ENCODE results near the gene UBL3.

UBL3 gene, protein sequence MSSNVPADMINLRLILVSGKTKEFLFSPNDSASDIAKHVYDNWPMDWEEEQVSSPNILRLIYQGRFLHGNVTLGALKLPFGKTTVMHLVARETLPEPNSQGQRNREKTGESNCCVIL

DNA sequence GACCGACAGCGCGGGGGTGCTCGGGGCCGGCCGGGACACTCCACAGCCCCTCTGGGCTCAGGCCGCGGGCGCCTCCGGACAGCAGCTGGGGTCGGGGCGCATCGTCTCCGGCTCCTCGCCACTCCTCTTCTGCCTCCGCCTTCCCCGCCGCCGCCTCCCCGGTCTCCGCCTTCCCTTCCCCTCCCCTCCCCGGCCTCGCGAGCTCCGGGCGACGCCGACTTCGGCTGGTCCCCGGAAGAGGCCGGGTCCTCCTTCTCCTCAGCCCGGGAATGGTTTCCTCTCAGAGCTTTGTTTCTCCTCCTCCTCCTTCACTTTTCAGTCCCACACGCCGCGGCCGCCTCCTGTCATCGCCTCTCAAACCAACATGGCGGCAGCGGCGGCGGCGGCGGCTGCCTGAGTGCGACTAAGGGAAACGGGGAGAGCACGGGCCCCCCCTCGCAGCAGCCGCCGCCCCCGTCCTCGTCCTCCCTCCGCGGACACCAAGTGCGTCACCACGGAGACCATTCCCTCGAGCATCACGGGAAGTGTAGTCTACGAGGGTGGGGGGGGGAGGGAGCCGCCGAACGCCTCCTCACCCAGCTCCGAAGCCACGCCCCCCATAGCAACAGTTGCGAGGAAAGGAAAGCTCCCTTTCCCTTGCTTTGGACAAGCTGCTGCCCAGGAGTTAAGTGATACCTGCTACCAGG, at the start of gene UBL3:
Gene UBL3 (minus strand): TSS at position 405 of the 686 bp plus-strand sequence. CDS start 1,079 bp downstream, outside the sequence.
- peak; percentile 77 to 86 (median 83) for DNase-seq (ENCODE audit: low read depth in 3 of 3, low spot score in 1 of 3)

DNA sequence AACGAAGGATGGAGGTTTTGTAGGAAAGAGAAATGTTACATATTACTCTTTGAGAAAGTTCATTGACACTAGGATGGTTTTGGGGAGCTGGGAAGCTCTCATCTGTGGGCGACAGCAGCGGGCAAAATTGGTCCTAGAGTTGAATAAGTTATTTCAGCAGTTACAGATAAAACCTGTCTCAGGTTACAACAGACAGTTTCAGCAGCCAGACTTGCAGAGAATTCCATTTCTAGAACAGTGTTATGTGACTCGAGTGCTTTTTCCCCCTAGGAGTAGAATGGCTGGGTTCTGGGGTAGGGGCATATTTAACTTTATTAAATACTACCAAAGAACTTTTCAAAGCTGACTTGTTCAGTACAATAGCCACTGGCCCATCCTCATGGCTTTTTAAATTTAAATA, 46.7 kb upstream of the UBL3 start:
- DNase-seq (ENCODE audit: low read depth in 3 of 3, low spot score in 1 of 3) = no peak

DNA sequence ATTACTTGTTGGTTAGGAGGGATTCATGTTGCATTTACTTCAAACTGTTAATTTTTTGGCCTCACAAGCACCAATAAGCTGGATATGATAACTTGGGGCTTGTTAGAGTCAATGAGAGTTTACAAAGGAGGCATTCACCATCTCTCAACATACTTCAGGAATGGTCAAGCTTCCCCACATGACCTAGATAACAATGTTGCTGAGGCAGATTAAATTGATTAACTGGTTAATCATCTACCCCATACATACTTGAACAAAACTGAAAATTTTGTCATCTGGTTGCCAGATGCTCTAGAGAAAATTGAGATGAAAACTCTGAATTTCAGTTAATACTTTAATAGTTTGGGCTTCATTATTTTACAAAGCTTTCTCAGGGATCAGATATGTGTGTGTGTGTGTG, 43.0 kb upstream of the UBL3 start:
- no peak for DNase-seq (ENCODE audit: low read depth in 3 of 3, low spot score in 1 of 3)

DNA sequence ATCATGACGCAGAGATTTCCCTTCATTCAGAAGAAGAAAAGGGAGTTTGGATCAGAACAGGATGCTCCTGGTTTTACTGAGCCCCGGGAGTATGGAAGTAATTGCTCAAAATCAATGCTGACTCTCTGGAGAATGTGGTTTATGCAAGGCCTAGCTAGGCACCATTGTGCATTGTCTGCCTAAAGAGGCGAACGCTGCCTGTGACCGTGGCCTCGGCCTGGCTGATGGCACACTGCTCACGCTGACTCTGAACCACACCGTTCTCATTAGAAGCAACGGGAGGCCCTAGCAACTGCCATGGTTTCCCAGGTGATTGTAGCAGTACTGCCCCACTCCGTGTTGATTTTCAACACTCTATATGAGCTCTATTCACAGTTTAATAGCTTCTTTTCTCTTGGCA, 41.7 kb upstream of the UBL3 start:
- no peak for DNase-seq (ENCODE audit: low read depth in 3 of 3, low spot score in 1 of 3)

DNA sequence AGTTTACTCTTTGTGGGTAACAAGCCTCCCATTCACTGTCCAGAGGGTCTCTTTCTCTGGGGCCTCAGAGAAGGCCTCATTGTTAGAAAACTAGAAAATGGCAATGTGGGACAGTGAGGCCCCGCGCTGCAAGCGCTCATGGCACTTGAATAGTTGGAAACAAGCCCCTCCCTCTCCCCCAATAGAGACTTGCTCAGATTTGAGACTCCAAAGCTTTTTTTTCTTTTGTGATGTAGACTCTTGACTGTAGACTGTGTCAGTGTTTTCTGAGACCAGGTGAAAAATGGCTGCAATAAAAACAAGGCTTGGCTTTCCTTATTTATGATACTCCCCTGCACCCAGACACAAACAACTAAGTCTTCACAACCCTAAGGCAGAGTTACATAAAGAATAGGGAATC, 38.7 kb upstream of the UBL3 start:
- DNase-seq (ENCODE audit: low read depth in 3 of 3, low spot score in 1 of 3) = no peak

DNA sequence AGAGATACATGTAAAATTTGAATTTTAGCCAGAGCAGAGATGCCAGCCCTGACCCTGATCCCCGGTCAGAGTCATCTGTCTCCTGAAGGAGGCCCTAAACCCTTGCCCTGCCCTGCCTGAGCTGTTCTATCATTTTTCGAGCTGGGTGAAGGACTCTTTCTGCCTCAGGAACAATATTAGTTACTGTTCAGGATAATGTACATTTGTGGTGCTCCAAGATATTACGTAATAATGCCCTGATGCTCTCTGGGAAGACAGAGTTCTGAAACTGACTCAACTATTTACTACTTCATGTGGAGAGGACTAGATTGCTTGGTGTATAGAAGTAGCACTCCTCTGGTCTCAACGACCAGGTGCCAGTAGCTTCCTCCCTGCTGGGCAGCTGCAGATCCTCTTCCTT, 37.9 kb upstream of the UBL3 start:
- no peak for DNase-seq (ENCODE audit: low read depth in 3 of 3, low spot score in 1 of 3)

DNA sequence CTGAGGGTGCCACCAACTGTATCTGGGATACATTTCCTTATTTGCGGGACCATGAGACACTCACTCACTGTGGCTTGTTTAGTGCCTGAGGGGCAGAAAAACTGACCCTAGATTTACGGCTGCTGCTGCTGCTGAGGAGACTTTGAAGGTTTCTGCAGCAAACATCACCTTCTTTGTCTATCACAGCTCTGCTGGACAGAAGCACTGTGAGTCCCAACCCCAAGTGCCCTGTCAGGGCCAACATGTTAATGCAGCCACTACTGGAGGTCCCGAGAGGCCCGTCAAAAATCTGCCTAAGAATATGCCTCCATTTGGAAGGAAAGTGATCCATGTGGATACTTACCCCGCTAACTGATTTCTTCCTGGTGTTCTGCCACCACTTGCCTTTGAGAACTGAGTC, 37.3 kb upstream of the UBL3 start:
- DNase-seq (ENCODE audit: low read depth in 3 of 3, low spot score in 1 of 3) = no peak

DNA sequence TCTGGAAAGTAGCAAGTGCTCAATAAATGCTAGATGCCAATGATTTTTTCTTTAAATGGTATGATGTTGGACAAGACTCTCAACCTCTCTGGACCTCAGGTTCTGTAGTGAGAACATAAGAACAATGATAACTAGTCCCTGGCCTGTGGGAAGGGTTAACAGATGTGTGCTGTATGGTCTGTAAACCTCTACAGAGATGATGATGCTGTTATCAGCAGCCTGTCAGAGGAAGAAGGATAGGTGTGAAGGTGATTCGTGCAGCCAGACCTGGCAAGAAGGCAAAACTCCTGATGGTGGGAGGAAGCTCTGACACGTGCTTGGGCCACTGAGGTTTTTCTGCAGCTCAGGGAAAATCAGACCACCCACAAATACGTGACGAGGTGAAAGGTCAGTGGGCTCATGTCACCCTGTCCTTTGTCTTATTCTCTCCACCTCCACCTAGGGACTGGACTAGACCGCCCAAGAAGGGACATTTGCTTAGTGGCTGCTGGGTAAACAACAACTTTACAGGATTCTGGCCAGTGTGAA, 36.7 kb upstream of the UBL3 start:
- DNase-seq (ENCODE audit: low read depth in 3 of 3, low spot score in 1 of 3) = no peak

DNA sequence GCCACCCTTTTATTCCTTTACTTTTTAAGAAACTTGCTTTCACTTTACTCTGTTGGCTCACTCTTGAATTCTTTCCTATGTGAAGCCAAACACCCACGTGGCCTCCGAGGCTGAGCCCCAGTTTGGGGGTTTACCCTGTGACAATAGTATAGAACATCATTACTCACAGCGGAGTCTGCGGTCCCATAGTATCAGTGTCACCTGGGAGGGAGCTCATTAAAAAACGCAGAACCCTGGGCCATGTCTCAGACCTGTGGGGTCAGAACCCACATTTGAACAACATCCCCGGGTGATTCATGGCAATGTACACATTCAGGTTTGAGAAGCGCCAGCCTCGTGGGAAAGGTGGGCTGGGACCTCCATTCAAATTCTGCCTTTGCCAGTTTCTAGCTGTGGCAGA, 36.0 kb upstream of the UBL3 start:
- no peak for DNase-seq (ENCODE audit: low read depth in 3 of 3, low spot score in 1 of 3)

DNA sequence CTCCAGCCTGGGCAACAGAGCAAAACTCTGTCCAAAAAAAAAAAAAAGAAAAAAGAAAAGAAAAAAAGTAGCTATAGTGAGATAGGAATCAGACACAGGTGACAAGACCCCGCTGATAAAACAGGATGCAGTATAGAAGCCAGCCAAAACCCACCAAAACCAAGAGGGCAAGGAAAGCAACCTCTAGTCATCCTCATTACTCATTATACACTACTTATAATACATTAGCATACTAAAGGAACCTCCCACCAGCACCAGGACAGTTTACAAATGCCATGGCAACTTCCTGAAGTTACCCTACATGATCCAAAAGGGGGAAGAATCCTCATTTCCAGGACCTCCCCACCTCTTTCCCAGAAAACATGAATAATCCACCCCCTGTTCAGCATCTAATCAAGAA, 35.6 kb upstream of the UBL3 start:
- no peak for DNase-seq (ENCODE audit: low read depth in 3 of 3, low spot score in 1 of 3)

DNA sequence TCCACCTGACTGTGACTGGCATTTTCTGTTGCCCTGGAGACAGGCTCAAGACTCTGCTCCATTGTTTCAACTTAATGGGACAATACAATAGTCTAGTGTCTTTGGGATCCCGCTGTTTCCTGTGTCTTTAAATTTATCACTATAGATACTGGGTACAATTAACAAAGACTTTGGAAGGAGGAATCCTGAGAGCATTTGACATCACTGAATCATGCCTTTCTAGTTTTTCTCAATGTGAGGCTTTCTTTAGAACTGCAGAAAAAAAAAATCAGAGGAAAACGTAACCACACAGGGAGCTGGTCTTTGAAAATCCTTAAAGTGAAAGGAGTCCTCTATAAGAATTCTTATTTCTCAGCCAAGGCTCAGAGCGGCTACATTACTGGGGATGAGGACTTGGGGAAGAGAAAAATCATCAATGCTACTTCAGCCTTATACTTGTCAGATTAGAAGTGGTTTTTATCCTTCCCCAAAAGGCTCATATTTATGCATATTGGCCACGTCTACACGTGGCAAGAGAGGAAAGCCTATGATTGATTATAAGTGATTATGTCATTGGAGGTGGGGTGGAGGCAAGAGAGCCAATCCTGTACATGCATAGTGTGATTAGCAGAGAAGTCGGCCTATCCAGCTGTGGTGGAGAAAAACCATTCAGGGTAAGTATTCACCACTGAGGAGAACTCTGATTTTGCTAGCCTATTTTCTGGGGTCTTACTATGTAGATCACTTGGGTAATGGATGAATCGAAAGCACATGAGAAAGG, 34.4 kb upstream of the UBL3 start:
- DNase-seq (ENCODE audit: low read depth in 3 of 3, low spot score in 1 of 3) = no peak

DNA sequence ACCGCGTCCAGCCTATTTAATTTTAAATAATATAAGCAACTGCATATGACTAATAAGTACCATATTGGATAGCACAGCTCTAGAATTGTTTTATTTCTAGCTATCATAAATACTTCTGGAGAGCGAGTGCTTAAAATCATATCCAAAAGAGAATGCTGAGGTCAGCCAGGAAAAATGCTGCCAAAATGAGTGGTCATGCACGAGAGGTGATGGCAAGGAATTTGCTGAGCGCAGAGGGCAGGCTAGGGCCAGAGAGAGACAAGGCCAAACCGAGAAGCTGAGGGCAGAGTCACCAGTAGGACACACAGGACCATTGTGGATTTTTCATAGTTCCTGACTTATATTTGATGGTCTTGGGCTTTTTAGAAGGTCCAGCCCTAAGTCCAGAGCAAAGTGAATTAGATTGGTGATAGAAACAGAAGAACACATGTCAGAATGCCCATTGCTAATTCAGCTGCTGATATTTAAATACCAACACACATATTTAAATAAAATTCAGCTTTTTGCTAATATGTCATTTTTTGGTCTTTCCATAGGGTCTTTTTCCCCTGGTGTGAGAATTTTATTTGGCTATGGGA, 33.6 kb upstream of the UBL3 start:
- no peak for DNase-seq (ENCODE audit: low read depth in 3 of 3, low spot score in 1 of 3)

DNA sequence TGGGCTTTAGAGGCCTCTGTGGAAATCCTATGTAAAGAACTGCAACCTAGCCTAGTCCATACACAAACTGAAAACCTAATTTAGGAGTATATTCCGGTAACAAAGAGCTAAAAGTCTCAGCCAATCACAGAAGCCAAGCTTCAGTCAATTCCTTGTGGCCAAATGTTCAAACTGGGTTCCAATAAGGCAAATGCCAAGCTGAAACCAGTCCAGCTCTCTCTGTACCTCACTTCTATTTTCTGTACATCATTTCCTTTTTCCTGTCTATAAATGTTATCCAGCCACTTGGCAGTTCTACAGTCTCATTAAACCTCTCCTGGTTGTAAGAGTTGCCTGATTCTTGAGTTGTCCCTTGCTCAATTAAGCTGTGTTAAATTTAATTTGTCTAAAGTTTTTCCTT, 31.7 kb upstream of the UBL3 start:
- DNase-seq (ENCODE audit: low read depth in 3 of 3, low spot score in 1 of 3) = no peak

DNA sequence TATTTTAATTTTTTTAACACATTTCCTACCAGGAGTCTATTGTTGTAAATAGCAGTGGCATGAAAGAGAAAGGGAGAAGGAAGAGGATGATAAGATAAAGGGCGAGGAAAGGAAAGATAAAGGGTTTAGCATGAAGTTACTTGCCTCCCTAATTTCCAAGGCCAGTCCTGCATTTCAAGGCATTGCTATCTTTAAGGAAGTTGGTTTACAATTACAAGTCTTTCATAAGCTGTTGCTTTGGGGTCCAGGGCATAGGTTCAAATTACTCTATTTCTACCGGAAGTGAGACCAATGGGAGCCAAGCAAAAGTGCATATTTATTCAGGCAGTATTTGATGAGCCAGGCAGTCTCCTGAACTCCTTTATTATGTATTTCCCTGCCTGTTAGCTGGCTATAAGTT, 27.7 kb upstream of the UBL3 start:
- no peak for DNase-seq (ENCODE audit: low read depth in 3 of 3, low spot score in 1 of 3)

DNA sequence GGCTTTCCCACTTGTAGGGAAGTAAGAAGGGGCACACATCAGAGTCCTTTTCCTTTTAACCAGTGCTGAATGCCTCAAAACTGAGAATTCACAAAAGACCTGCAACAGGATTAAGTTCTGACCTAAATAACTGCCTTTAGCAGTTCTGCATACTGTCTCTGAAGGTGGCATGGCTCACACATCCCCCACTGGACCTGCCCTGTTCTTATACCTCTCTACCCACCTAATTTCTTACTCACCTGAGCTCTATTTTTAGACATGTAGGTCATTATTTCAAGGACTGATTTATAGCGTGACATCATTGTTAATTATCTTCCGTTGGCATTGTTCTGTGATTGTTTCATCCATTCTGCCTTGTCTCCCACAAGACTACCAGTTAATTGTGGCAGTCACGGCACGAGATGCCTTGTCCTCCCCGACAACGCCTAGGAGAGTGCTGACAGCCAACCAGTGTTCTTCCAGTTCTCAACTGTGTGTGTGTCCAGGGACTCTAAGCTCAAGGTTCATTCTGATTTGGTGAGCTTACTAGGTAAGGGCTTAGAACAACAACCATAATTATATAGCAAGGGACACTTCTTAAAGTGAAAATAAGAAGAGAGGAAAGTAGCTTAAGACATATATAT, 27.1 kb upstream of the UBL3 start:
- DNase-seq (ENCODE audit: low read depth in 3 of 3, low spot score in 1 of 3) = no peak

DNA sequence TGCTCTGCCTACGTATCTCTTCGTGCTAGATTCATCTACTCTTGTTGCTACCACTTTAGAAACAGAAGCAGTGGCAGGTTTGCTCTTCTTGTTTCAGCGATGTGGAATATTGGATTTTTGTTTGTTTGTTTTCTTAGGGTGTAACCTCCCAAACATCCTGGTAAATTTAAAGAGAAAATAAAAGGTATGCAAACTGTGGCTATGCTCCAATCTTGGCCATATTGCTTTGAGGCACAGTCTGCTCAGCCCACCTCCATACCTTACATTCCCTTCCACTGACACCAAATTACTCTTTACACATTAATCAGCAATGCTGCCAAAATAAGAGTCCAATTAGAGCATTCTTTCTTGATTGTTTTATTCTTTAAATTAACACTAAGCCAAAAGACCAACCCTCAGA, 25.2 kb upstream of the UBL3 start:
- DNase-seq (ENCODE audit: low read depth in 3 of 3, low spot score in 1 of 3) = no peak

DNA sequence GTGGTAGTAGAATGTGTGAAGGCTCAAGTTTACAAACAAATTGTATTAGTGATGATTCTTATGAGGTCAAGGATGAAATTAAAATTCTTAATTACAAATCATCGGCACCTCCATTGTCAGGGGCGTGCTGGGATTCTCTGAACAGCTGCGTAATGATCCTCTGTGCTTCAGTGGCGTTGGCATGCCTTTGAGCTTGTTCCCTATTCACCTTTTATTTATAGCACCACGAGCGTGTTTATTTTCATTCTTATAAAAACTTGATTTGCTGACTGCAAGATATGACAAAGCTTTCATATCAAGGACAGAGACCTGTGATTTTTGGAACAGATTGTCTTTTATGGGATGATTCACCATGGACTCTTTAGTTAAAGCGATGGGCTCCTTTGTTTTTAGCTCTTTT, 18.2 kb upstream of the UBL3 start:
- DNase-seq (ENCODE audit: low read depth in 3 of 3, low spot score in 1 of 3) = no peak

DNA sequence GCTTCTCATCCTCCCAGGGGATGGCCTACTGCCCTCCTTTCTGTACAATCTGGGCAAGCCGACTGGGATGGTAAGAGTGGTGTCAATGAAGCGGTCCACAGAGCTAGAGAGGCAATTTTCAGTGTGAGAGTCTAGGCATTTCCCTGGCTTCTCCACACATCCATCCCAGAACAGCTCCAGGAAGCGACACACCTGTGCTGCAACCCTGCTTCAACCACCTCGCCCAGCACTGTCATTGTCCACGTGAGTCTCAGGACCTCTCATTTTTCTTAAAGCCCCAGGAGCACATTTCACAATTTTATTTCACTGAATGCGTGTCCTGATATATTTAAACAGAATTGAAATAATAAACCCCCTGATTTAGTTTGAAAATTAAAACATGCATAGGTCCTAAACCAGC, 15.5 kb upstream of the UBL3 start:
- DNase-seq (ENCODE audit: low read depth in 3 of 3, low spot score in 1 of 3) = no peak

DNA sequence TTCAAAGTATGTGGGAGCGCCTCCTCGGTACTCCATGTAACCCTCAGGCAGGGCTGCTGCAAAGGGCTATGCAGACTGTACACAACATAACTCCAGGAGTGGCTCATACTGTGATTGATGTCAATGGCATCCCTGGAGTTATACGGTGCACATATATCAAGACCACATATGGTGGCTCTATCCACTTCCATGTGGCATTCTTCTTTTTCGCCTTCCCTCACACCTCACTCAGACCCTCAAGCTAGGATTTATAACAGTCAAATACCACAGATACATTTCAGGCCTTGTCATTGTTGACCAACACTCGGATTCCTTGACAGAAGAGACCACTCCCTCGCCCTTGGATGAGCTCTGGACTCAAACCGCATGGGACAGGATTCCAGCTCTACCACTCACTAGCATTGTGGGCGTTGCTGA, 11.3 kb upstream of the UBL3 start:
- DNase-seq (ENCODE audit: low read depth in 3 of 3, low spot score in 1 of 3) = no peak

DNA sequence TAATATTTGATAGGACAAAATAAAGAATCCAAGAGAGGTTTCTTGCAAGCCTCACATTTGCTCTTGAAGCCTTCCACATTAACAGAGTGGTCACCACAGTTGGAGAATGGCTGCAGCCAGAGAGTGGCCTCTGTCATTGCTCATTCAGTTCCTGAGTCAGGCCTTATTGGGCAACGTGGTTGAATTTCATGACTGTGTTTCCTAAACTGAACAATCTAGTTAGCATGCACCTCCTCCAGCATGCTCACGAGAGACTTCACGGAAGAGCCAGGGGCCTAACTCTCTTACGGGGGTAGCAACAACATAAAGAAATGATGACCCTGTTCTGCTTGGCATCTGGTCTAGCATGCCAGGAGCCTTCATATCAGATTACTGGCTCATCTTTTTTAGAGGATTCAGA, 9.6 kb upstream of the UBL3 start:
- DNase-seq (ENCODE audit: low read depth in 3 of 3, low spot score in 1 of 3) = no peak

DNA sequence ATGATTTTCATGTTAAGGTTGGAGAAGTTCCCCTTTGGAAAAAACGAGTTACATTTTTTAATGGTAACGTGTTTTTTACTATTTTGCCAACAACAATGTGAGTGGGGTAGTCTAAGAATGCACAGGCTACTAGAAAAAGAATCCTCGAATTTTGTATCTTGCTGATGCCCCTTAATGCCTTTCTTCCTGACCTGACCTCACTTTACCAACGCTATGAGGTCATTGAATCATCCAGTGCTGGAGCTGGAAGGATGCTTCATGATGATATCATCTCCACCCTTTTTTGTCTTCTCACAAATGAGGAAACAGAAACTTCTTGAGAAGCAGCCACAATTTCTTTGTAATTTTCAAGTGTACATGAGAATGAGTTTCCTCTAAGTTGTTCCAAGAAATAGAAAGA, 8.2 kb upstream of the UBL3 start:
- no peak for DNase-seq (ENCODE audit: low read depth in 3 of 3, low spot score in 1 of 3)

DNA sequence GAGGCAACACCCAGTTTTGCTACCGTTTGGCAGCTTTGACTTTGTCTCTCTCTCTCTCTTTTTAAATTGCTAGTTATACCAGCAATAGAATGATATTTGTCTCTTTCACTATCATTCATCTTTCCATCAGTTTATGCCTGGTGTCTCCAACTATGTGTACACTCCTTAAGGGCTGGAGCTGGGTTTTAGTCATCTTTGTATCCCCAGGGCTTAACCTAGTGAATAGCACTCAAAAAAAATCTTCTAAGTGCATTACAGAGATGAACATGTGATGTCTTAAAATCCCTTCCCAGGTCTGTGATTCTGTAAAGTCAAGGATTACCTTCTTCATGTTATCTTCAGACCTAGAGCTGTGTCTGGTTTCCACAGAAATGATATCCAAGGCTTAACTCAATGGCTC, 7.8 kb upstream of the UBL3 start:
- DNase-seq (ENCODE audit: low read depth in 3 of 3, low spot score in 1 of 3) = no peak

Data from stimulated activated CD4-positive, alpha-beta T cell treated with anti-CD3 and anti-CD28 coated beads, TNF-alpha, amount 100 ng/mL, for 1 hour (primary cell).